Smooth muscle cell (in vitro differentiated cells): ENCODE measurements around the gene AHCY. TPM values are rescaled to one million over a fixed set of nuclear protein-coding genes. Genes with fewer than 3 reads are reported as not detected.

Experiments used
- DNase-seq: peaks from one replicate; lab custom pipeline; 2025; ENCODE audit not compliant: unreplicated experiment; lab: John Stamatoyannopoulos, UW
- H2AFZ ChIP-seq: fragments of 200-600 bp; sonication (generic); 2 replicates; pipeline ENCODE4 v1.6.0; 2016; ENCODE audit warnings: antibody characterized with exemption, low read depth, mild to moderate bottlenecking
- H3F3A ChIP-seq: fragments of 200-600 bp; sonication (generic); 2 replicates; pipeline ENCODE4 v1.6.0; 2017; ENCODE audit warnings: antibody characterized with exemption, low read depth
- H3K27ac ChIP-seq: fragments of 200-600 bp; sonication (generic); 2 replicates; pipeline ENCODE4 v1.5.1; 2016; ENCODE audit warnings: low read depth, mild to moderate bottlenecking
- H3K27me3 ChIP-seq: fragments of 200-600 bp; sonication (generic); 2 replicates; pipeline ENCODE4 v1.6.1; 2016; ENCODE audit warnings: low read depth, mild to moderate bottlenecking
- H3K36me3 ChIP-seq: fragments of 200-600 bp; sonication (generic); 2 replicates; pipeline ENCODE4 v1.5.1; 2016; ENCODE audit warnings: low read depth
- H3K4me1 ChIP-seq: fragments of 200-600 bp; sonication (generic); 2 replicates; pipeline ENCODE4 v1.5.1; 2016; ENCODE audit warnings: low read depth
- H3K4me2 ChIP-seq: fragments of 200-600 bp; sonication (generic); 2 replicates; pipeline ENCODE4 v1.6.0; 2016; ENCODE audit warnings: mild to moderate bottlenecking
- H3K4me3 ChIP-seq: fragments of 200-600 bp; sonication (generic); 2 replicates; pipeline ENCODE4 v1.5.1; 2016; ENCODE audit warnings: mild to moderate bottlenecking
- H3K79me2 ChIP-seq: fragments of 200-600 bp; sonication (generic); 2 replicates; pipeline ENCODE4 v1.6.0; 2016; ENCODE audit warnings: low read depth, mild to moderate bottlenecking
- H3K9ac ChIP-seq: fragments of 200-600 bp; sonication (generic); 2 replicates; pipeline ENCODE4 v1.6.0; 2016; ENCODE audit warnings: low read depth
- H3K9me3 ChIP-seq: fragments of 200-600 bp; sonication (generic); replicated peaks from 2 replicates; pipeline ENCODE4 v1.5.1; 2016; ENCODE audit warnings: low read depth
- H4K20me1 ChIP-seq: fragments of 200-600 bp; sonication (generic); 2 replicates; pipeline ENCODE4 v1.6.0; 2016; ENCODE audit warnings: low read depth
- WGBS: methylation state at CpG from one replicate; pipeline ENCODE4 v1.1.7; 2016; ENCODE audit warnings: low lambda C conversion rate; 5-methylcytosine and 5-hydroxymethylcytosine counted together
- polyA plus RNA-seq: library from polyadenylated mRNA; unstranded; fragments of >200 nt; fragmentation: Nextera tagmentation; extraction: Ambion mirVana; gene quantifications from 2 replicates; pipeline ENCODE4 v1.2.1, GENCODE V29; 2016
- total RNA-seq: library from RNA; depleted of rRNA; stranded (reverse); fragments of >200 nt; gene quantifications from 2 replicates; pipeline ENCODE4 v1.2.3, GENCODE V29; 2014
- TF ChIP-seq, protein P1 (sequence below): fragments of 200-600 bp; sonication (generic); IDR thresholded peaks from 2 replicates; pipeline ENCODE4 v1.5.1; 2017; ENCODE audit warnings: borderline replicate concordance, mild to moderate bottlenecking, antibody characterized with exemption; ENCODE audit not compliant: insufficient read depth, poor library complexity, severe bottlenecking

AHCY gene
- total and polyA plus RNA-seq, 2 experiments from 2014 or later, result 39.4 to 73.8 TPM

DNA sequence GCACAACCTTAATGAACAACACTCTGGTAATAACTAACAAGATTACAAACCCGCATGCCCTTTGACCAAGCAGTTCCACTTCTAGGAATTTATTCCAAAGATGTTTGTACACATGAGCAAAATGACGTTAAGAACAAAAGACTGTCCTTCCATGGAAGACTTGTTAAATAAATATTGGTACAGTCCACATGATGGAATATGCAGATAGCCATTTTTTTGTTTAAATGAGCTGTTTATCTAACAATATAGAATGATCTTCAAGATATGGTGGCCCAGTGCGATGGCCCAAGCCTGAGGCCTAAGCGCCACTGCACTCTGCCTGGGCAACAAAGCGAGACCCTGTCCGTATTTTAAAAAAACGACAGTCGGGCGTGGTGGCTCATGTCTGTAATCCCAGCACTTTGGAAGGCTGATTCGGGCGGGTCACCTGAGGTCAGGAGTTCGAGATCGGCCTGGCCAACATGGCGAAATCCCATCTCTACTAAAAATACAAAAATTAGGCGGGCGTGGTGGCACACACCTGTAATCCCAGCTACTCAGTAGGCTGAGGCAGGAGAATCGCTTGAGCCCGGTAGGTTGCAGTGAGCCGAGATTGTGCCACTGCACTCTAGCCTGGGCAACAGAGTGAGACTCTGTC lies 7.4 kb upstream of the AHCY start:
- Histone ChIP-seq H3K9me3 (no peaks in the 10 kb centered on the region), H2AFZ (no peak overlapping the region), H4K20me1 (no peaks in the 10 kb centered on the region), H3K4me1 (peaks cover 14% of the 10 kb centered on the region), H3K4me3 (no peak overlapping the region), H3K27ac (no peak overlapping the region), H3K9ac (no peak overlapping the region), H3K4me2 (no peak overlapping the region), H3F3A (no peaks in the 10 kb centered on the region), H3K27me3 (peaks cover 9% of the 10 kb centered on the region), H3K79me2 (no peaks in the 10 kb centered on the region), H3K36me3 (no peaks in the 10 kb centered on the region)
- TF ChIP-seq, protein P1, sequence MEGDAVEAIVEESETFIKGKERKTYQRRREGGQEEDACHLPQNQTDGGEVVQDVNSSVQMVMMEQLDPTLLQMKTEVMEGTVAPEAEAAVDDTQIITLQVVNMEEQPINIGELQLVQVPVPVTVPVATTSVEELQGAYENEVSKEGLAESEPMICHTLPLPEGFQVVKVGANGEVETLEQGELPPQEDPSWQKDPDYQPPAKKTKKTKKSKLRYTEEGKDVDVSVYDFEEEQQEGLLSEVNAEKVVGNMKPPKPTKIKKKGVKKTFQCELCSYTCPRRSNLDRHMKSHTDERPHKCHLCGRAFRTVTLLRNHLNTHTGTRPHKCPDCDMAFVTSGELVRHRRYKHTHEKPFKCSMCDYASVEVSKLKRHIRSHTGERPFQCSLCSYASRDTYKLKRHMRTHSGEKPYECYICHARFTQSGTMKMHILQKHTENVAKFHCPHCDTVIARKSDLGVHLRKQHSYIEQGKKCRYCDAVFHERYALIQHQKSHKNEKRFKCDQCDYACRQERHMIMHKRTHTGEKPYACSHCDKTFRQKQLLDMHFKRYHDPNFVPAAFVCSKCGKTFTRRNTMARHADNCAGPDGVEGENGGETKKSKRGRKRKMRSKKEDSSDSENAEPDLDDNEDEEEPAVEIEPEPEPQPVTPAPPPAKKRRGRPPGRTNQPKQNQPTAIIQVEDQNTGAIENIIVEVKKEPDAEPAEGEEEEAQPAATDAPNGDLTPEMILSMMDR, result no peak
- 90% methylated on average over 19 of the region's 19 CpGs for WGBS
- no peak for DNase-seq

DNA sequence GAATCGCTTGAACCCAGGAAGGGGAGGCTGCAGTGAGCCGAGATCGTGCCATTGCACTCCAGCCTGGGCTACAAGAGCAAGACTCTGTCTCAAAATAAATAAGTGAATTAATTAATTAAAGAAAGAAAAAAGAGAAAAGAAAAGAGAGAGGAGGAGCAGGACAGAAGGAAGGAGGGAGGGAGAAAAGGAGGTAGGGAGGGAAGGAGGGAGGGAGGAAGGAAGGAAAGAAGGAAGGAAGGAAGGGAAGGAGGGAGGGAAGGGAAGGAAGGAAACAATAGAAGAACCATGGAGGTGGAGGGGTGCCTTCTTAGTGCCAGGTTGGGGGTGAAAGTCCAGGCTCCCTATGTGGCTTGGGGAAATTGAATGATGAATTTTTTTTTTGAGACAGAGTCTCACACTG lies 6.5 kb upstream of the AHCY start:
- no peak overlapping the region for H3K4me3 ChIP-seq
- no peaks in the 10 kb centered on the region for H4K20me1 ChIP-seq
- H3K27ac ChIP-seq, result no peak overlapping the region
- no peaks in the 10 kb centered on the region for H3K79me2 ChIP-seq
- TF ChIP-seq, protein P1, result no peak
- H3K36me3 ChIP-seq, result no peaks in the 10 kb centered on the region
- WGBS, result 97% methylated on average over 3 of the region's 3 CpGs
- H3K27me3 ChIP-seq, result peaks cover 9% of the 10 kb centered on the region
- no peak overlapping the region for H2AFZ ChIP-seq
- H3K9ac ChIP-seq, result no peak overlapping the region
- H3F3A ChIP-seq, result no peaks in the 10 kb centered on the region
- no peak for DNase-seq
- H3K4me1 ChIP-seq, result peaks cover 14% of the 10 kb centered on the region
- no peak overlapping the region for H3K4me2 ChIP-seq
- H3K9me3 ChIP-seq, result no peaks in the 10 kb centered on the region

DNA sequence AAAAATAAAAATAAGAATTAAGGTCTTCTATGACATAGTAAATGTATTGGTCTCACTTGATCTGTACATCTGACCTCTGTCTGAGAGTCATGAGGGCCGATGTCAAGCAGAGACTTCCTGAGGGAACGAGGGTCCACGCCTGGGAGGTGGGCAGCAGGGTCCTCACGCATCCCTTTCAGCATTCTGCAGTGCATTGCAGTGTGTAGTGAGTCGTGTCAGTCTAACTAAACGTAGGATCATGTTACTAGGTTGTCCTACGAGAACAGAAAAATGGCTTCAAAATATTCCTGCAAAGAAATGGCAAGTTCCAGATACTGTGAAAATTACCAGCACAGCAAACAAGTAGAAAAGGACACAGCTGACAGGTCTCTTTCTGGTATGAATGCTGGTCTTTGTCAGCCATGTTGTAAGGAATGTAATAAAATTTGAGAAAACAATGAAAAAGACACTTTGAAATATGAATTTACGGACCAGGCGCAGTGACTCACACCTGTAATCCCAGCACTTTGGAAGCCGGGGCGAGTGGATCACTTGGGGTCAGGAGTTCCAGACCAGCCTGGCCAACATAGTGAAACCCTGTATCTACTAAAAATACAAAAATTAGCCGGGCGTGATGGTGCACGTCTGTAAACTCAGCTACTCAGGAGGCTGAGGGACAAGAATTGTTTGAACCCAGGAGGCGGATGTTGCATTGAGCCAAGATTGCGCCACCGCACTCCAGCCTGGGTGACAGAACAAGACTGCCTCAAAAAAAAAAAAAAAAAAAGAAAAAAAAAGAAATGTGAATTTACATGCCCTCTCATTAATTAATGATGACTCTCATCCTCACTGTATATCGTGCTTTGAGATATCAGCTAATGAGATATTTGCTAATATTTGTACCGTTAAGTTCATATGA lies 2.4 kb upstream of the AHCY start:
- H4K20me1 ChIP-seq, result no peaks in the 10 kb centered on the region
- no peak overlapping the region for H3K9ac ChIP-seq
- peaks cover 20% of the 10 kb centered on the region for H3K79me2 ChIP-seq
- DNase-seq, result no peak
- H3K4me1 ChIP-seq, result peaks cover 14% of the 10 kb centered on the region
- TF ChIP-seq, protein P1, result no peak
- no peaks in the 10 kb centered on the region for H3K9me3 ChIP-seq
- H3K27ac ChIP-seq, result no peak overlapping the region
- no peaks in the 10 kb centered on the region for H3K36me3 ChIP-seq
- peak overlapping the region; percentile 6 for H2AFZ ChIP-seq
- no peak overlapping the region for H3K4me2 ChIP-seq
- peaks cover 8% of the 10 kb centered on the region for H3F3A ChIP-seq
- H3K4me3 ChIP-seq, result no peak overlapping the region
- WGBS, result 82% methylated on average over 19 of the region's 19 CpGs
- H3K27me3 ChIP-seq, result no peaks in the 10 kb centered on the region
